Measurements from ENCODE around the gene TTC28.

- TF ChIP-seq CTCF (conservative IDR thresholded peaks at IDR 0.05; ENCODE audit: low read length) (no peak), EZH2phosphoT487 (IDR thresholded peaks at IDR 0.05; ENCODE audit: borderline replicate concordance) (no peak)
These were observed 434.9 kb downstream of the TTC28 start for GRCh38 chr22:28244757-28245156.

Measured in Loucy (cell line).